Measurements from ENCODE around the gene STX18. TPM values are rescaled to one million over a fixed set of nuclear protein-coding genes. Genes with fewer than 3 reads are reported as not detected.

STX18 gene
- total RNA-seq, 1 experiment from 2014 or later = 36.5 TPM

- TF ChIP-seq, protein P1, sequence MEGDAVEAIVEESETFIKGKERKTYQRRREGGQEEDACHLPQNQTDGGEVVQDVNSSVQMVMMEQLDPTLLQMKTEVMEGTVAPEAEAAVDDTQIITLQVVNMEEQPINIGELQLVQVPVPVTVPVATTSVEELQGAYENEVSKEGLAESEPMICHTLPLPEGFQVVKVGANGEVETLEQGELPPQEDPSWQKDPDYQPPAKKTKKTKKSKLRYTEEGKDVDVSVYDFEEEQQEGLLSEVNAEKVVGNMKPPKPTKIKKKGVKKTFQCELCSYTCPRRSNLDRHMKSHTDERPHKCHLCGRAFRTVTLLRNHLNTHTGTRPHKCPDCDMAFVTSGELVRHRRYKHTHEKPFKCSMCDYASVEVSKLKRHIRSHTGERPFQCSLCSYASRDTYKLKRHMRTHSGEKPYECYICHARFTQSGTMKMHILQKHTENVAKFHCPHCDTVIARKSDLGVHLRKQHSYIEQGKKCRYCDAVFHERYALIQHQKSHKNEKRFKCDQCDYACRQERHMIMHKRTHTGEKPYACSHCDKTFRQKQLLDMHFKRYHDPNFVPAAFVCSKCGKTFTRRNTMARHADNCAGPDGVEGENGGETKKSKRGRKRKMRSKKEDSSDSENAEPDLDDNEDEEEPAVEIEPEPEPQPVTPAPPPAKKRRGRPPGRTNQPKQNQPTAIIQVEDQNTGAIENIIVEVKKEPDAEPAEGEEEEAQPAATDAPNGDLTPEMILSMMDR (IDR thresholded peaks at IDR 0.05; ENCODE audit: insufficient read depth in 1 of 2, low read depth in 1 of 2, low read length in 1 of 2, severe bottlenecking in 1 of 2, unreplicated experiment in 1 of 2) = no peak
- BruUV-seq (replicated peaks) = no TSS peak
- no peak for DNase-seq
- Mint-ChIP-seq H3K27me3 (ENCODE audit: insufficient read depth, unreplicated experiment) (no peaks in the 10 kb centered on the region), H3K36me3 (ENCODE audit: insufficient read depth, unreplicated experiment) (peaks cover 25% of the 10 kb centered on the region), H3K4me3 (ENCODE audit: unreplicated experiment) (no peak overlapping the region), H3K4me1 (ENCODE audit: low read depth, unreplicated experiment) (no peaks in the 10 kb centered on the region), H3K9me3 (ENCODE audit: unreplicated experiment) (no peaks in the 10 kb centered on the region), H3K27ac (ENCODE audit: unreplicated experiment) (no peak overlapping the region)
- no peak overlapping the region for H3K4me3 ChIP-seq (ENCODE audit: low read depth, low read length)
- H3K9me3 ChIP-seq = no peaks in the 10 kb centered on the region
- ChIA-PET POLR2A (no interaction called here), CTCF (no interaction called here)
- no peaks in the 10 kb centered on the region for H3K27me3 ChIP-seq (replicated peaks; ENCODE audit: control insufficient read depth, insufficient read depth, low read length)
- peaks cover 4% of the 10 kb centered on the region; the same call in 1 of the 2 replicates for H3K4me1 ChIP-seq
- H3K36me3 ChIP-seq (ENCODE audit: control insufficient read depth, insufficient read depth, low read length) = 0 out of 2 replicates have a peak, but pooled peaks cover 2% of the 10 kb centered on the region
- intact Hi-C loops (cut with micrococcal nuclease; ENCODE audit: unreplicated experiment) = no loop called here
Observed at GRCh38 chr4:4427886-4428285, 114.0 kb downstream of the STX18 start.

DNA sequence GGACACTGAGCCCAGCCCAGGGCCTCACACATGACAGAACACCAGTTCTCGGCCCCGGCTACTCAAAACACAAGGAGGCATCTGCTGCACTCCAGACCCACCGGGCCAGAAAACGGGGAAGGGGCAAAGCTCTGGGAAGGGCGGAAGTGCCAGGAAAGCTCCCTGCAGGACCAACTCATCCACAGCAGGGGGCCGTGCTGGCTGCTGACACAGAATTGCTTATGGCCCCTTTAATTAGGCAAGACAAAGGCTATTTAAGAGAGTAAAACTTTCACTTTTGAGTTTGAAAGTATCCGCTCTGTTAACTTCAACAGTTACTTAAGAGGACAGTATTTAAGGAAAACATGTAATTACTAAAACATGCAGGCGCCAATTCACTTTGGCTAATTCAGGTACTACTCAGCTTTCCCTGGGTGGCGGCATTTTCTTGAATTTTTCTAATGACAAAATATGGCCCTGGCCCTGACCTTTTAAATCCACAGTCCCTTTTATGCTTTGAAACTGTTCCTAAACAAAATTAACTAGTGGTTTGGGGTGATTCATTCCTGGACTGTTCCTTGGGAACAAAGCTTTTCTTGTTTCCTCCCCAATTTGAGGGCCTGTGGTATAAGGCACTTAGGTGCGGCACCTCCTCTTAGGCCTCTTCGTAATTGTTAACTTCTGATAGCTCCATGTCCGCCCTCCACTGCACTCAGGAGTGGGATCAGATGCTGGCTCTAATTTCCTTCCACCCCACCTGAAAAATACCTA, 114.6 kb downstream of the STX18 start:
- ChIA-PET CTCF (no interaction called here), POLR2A (no interaction called here)
- no peaks in the 10 kb centered on the region for H3K4me1 Mint-ChIP-seq (ENCODE audit: low read depth, unreplicated experiment)
- no peaks in the 10 kb centered on the region for H3K27me3 ChIP-seq (replicated peaks; ENCODE audit: control insufficient read depth, insufficient read depth, low read length)
- DNase-seq = no peak
- 0 out of 2 replicates have a peak, but pooled peaks cover 2% of the 10 kb centered on the region for H3K36me3 ChIP-seq (ENCODE audit: control insufficient read depth, insufficient read depth, low read length)
- BruUV-seq (replicated peaks) = no TSS peak
- TF ChIP-seq, protein P1 (IDR thresholded peaks at IDR 0.05; ENCODE audit: insufficient read depth in 1 of 2, low read depth in 1 of 2, low read length in 1 of 2, severe bottlenecking in 1 of 2, unreplicated experiment in 1 of 2) = no peak
- peaks cover 23% of the 10 kb centered on the region for H3K36me3 Mint-ChIP-seq (ENCODE audit: insufficient read depth, unreplicated experiment)
- H3K27me3 Mint-ChIP-seq (ENCODE audit: insufficient read depth, unreplicated experiment) = no peaks in the 10 kb centered on the region
- H3K4me1 ChIP-seq = peaks cover 4% of the 10 kb centered on the region; the same call in 1 of the 2 replicates
- H3K9me3 Mint-ChIP-seq (ENCODE audit: unreplicated experiment) = no peaks in the 10 kb centered on the region
- H3K27ac Mint-ChIP-seq (ENCODE audit: unreplicated experiment) = no peak overlapping the region
- intact Hi-C loops (cut with micrococcal nuclease; ENCODE audit: unreplicated experiment) = no loop called here
- H3K4me3 Mint-ChIP-seq (ENCODE audit: unreplicated experiment) = no peak overlapping the region
- no peak overlapping the region for H3K4me3 ChIP-seq (ENCODE audit: low read depth, low read length)
- H3K9me3 ChIP-seq = no peaks in the 10 kb centered on the region

DNA sequence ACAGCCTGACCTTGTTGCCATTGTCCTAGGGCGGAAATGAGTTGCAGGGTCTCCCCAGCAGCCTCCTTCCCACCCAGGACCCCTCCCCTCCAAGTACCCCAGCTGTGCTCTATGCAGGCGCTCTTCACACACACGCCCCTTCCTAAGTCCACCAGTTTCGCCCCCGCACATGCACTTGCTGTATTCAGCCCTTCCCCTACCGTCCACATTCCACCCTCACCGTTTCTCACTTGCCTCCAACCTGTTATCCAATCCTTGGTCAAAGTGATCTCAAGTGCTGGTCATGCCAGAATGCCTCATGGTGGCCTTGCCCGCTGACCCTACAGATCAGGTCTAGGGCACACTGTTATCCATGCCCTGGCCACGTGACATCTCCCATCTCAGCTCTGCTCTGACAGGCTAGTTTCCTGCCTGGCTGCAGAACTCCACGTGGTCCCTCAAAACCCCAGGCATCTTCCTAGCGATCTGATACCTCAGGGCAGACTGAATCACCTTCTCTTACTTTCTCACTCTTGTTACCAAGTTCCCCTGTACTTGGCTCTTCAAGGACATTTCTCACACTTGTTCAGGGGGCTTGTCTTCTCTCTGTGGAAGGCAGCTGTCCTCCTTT, 115.2 kb downstream of the STX18 start:
- Mint-ChIP-seq H3K27me3 (ENCODE audit: insufficient read depth, unreplicated experiment) (no peaks in the 10 kb centered on the region), H3K9me3 (ENCODE audit: unreplicated experiment) (no peaks in the 10 kb centered on the region), H3K4me1 (ENCODE audit: low read depth, unreplicated experiment) (no peaks in the 10 kb centered on the region), H3K27ac (ENCODE audit: unreplicated experiment) (no peak overlapping the region), H3K4me3 (ENCODE audit: unreplicated experiment) (no peak overlapping the region), H3K36me3 (ENCODE audit: insufficient read depth, unreplicated experiment) (peaks cover 28% of the 10 kb centered on the region)
- intact Hi-C loops (cut with micrococcal nuclease; ENCODE audit: unreplicated experiment) = no loop called here
- H3K4me1 ChIP-seq = peaks cover 4% of the 10 kb centered on the region; the same call in 1 of the 2 replicates
- CTCF ChIA-PET = no interaction called here
- 0 out of 2 replicates have a peak, but pooled peaks cover 2% of the 10 kb centered on the region for H3K36me3 ChIP-seq (ENCODE audit: control insufficient read depth, insufficient read depth, low read length)
- POLR2A ChIA-PET = no interaction called here
- no TSS peak for BruUV-seq (replicated peaks)
- no peak for DNase-seq
- no peaks in the 10 kb centered on the region for H3K9me3 ChIP-seq
- H3K27me3 ChIP-seq (replicated peaks; ENCODE audit: control insufficient read depth, insufficient read depth, low read length) = no peaks in the 10 kb centered on the region
- H3K4me3 ChIP-seq (ENCODE audit: low read depth, low read length) = no peak overlapping the region
- TF ChIP-seq, protein P1 (IDR thresholded peaks at IDR 0.05; ENCODE audit: insufficient read depth in 1 of 2, low read depth in 1 of 2, low read length in 1 of 2, severe bottlenecking in 1 of 2, unreplicated experiment in 1 of 2) = no peak
